GM06990 (cell line): ENCODE results near the gene NECTIN1.

Source experiments
- DNase-seq: peaks from one replicate; pipeline ENCODE4 v3.0.0-alpha.2; 2011; ENCODE audit not compliant: insufficient read length; ENCODE audit errors: extremely low read depth
- H3K27me3 ChIP-seq: replicated peaks from 2 replicates; pipeline ENCODE4 v1.6.0; 2011; ENCODE audit warnings: low read length; ENCODE audit not compliant: control insufficient read depth, insufficient read depth
- H3K36me3 ChIP-seq: 2 replicates; pipeline ENCODE4 v1.5.1; 2011; ENCODE audit warnings: low read length; ENCODE audit not compliant: control insufficient read depth, insufficient read depth
- H3K4me3 ChIP-seq: replicated peaks from 2 replicates; pipeline ENCODE4 v1.5.1; 2011; ENCODE audit warnings: low read depth, mild to moderate bottlenecking, control low read depth, low read length
- TF ChIP-seq, protein P1 (sequence below): IDR thresholded peaks from 2 replicates; pipeline ENCODE4 v1.5.1; 2011; ENCODE audit warnings: low read length, control low read depth, mild to moderate bottlenecking, inconsistent platforms; ENCODE audit not compliant: insufficient read depth, poor library complexity, severe bottlenecking

The NECTIN1 gene

GRCh38 chr11:119727523-119728151 is 1.4 kb downstream of the NECTIN1 start:
- TF ChIP-seq, protein P1, sequence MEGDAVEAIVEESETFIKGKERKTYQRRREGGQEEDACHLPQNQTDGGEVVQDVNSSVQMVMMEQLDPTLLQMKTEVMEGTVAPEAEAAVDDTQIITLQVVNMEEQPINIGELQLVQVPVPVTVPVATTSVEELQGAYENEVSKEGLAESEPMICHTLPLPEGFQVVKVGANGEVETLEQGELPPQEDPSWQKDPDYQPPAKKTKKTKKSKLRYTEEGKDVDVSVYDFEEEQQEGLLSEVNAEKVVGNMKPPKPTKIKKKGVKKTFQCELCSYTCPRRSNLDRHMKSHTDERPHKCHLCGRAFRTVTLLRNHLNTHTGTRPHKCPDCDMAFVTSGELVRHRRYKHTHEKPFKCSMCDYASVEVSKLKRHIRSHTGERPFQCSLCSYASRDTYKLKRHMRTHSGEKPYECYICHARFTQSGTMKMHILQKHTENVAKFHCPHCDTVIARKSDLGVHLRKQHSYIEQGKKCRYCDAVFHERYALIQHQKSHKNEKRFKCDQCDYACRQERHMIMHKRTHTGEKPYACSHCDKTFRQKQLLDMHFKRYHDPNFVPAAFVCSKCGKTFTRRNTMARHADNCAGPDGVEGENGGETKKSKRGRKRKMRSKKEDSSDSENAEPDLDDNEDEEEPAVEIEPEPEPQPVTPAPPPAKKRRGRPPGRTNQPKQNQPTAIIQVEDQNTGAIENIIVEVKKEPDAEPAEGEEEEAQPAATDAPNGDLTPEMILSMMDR = peak; percentile 21
- Histone ChIP-seq H3K4me3 (peak overlapping the region; percentile 73), H3K36me3 (no peaks in the 10 kb centered on the region), H3K27me3 (no peaks in the 10 kb centered on the region; the same call in 1 of the 2 replicates)
- no peak for DNase-seq

DNA sequence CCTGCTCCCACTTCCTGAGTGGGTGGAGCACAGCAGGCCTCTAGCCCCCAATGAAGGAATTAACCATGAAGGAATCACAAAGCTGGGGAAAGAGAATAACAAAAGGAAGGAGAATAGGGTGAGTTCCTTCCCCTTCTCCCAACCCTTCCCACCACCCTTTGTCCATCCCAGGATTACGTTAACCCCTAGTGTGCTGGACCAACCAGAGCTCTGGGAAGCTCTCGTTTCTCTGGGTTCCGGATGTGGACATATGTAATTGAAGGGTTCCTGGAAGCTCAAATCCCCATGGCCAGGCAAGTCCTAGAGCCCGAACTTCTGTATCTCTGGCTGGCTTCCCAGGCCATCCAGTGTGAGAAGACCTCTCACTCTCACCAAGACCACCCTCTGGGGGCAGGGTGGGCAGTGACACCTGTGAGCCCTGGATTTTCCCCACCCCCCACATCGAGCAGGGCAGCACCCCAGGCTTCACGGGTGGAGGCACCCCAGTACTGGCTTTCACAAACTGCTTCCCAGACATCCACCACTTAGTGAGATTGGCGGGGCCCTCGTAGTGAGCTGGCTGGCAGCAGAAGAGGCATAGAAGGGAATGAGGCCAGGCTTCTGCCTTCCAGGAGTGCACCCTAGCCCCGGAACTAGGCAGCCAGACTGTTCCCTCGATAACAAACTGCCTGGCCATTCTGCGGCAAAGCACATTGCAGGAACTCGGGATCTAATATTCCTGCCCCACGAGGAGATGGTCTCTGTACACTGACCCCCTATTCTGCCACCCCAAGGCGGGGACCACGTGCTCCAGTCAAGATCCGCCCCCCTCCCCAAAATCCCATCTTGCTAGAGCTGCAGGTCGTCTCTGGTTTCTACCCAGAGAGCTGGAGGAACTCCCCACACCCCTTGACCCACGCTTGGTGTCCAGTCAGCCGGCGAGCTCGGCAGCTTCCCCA is 2.1 kb downstream of the NECTIN1 start:
- DNase-seq = no peak
- TF ChIP-seq, protein P1 = no peak
- H3K36me3 ChIP-seq = no peaks in the 10 kb centered on the region
- peak overlapping the region; percentile 73 for H3K4me3 ChIP-seq
- no peaks in the 10 kb centered on the region; the same call in 1 of the 2 replicates for H3K27me3 ChIP-seq

DNA sequence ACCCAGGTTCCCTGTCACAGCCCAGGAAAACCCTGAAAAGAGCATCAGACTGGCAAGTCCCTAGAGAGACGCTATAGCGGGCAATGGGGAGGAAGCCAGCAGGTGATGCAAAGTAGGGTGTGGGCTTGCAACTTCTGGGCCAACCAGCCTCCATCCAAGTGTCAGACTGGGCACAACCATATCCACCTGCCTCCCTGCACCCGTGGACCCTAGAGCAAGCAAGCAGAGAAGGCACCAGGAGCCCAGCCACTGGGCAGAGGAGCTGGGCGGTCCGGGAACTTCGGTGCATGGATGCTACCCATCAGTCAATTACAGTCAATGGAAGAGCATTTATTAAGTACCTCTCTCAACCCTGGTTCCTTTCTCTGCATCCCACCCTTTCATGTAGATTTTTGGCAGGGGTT is 2.8 kb downstream of the NECTIN1 start:
- TF ChIP-seq, protein P1 = no peak
- H3K4me3 ChIP-seq = no peak overlapping the region
- no peak for DNase-seq

DNA sequence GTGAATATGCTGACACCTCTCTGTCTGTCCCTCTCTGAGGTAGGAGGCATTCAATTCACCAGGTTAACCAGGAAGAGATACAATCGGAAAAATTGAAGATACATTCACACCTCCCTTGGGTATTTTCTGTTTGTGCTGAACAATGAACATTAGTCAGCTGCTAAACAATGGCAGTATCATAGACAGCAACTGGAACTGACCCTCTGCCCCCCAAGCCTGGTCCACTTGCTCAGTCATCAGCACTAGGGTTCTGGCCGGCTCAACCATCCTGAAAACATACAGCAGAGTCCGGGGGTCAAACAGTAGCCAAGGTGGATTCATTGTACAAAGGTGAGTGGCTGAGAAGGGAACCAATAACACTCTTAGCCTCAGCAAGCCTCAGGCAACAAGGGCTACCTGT is 4.0 kb downstream of the NECTIN1 start:
- H3K36me3 ChIP-seq = no peaks in the 10 kb centered on the region
- DNase-seq = no peak
- H3K4me3 ChIP-seq = no peak overlapping the region
- TF ChIP-seq, protein P1 = no peak
- H3K27me3 ChIP-seq = no peaks in the 10 kb centered on the region; the same call in 1 of the 2 replicates

More for the DNA sequence above, 2.8 kb downstream of the NECTIN1 start:
- H3K27me3 ChIP-seq = no peaks in the 10 kb centered on the region; the same call in 1 of the 2 replicates
- H3K36me3 ChIP-seq = no peaks in the 10 kb centered on the region

DNA sequence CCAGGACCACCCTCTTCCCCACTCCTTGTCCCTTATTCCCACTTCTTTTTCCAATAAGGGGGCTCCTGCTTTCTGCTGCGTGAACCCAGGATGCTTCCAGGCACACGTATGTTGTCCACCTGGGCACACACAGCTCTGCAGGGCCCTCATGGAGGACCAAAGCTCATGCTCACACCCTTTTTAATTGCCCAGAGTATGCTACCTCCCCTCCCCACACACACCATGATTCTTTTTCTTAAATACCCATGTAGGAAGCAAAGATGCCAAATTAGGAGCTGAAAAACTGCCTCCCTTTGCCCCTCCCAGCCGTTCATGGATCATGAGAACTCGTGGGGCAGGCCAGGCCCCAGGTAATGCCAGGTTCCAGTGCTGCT is 5.1 kb downstream of the NECTIN1 start:
- DNase-seq = no peak
- TF ChIP-seq, protein P1 = no peak
- Histone ChIP-seq H3K36me3 (no peaks in the 10 kb centered on the region), H3K27me3 (no peaks in the 10 kb centered on the region; the same call in 1 of the 2 replicates), H3K4me3 (no peak overlapping the region)
